Measurements from ENCODE around the gene PKN3.

- TF ChIP-seq CTCF (IDR thresholded peaks at IDR 0.05) (no peak), POLR2A (IDR thresholded peaks at IDR 0.05) (no peak)
These were observed 62.1 kb downstream of the PKN3 start for GRCh38 chr9:128764361-128764760.

All from lower leg skin (tissue), 3 donors.